NCI-H446 (cell line): Measurements from ENCODE around the gene HSDL1.
A peak's percentile ranks its signal among the peaks of the same experiment; 100 is the strongest.

ENCODE experiments used
- DNase-seq, 2 experiments: peaks; one replicate each; lab custom pipeline; 2025; lab: John Stamatoyannopoulos, UW

The HSDL1 gene

GRCh38 chr16:84144859-84145639, at the start of gene HSDL1, which contains the start of gene DNAAF1:
Gene HSDL1 (minus strand): TSS chr16:84145177. CDS start chr16:84131321, 13,856 bp downstream.
Gene DNAAF1 (plus strand): TSS chr16:84145308. CDS start chr16:84145441, 133 bp downstream.
- peak; percentile 29 to 83 for DNase-seq

DNA sequence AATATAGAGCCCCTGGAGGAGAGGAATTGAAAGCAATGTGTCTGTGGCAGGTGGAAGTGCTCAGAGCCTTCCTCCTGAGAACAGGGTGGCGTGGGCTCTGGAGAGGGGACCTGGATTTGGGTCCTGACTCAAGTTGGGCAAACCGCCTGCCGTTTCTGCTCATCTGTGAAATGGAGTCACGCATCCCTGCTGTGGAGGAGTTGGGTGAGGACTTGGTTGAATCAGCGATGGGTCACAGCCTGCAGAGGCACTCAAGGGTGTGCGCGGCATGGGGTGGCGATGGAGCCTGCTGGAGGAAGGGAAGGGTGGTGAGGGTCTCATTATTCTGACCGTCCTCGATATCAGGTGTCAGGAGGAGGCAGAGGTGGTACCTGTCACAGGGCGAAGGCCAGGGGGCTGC, 49.0 kb upstream of the HSDL1 start:
- no peak for DNase-seq

GRCh38 chr16:84193480-84193879, 48.5 kb upstream of the HSDL1 start:
- DNase-seq = no peak

DNA sequence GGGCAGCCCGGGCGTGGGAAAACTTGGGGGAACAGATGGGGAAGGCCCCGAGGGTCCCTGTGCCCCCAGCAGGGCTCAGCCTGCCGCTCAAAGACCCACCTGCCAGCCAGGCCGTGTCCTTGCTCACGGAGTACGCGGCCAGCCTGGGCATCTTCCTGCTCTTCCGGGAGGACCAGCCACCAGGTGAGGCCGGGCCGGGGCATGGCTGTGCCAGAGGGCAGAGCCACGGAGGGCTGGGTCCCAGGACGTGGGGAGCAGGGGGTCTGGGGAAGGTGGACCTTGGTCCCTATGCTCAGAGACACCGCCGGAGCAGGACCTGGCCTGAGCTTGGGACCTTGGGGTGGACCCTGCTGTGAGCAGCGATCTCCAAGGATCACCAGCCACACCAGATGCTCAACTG, 46.5 kb upstream of the HSDL1 start:
- no peak for DNase-seq

- DNase-seq = peak in 1 of 2 experiments; percentile 5
These were observed 45.9 kb upstream of the HSDL1 start, which contains the start of gene ADAD2 for GRCh38 chr16:84190731-84191388. Gene ADAD2 (plus strand): TSS chr16:84191157. CDS start chr16:84191231, 74 bp downstream.

- DNase-seq = peak; percentile 67 to 92
These were observed 41.9 kb upstream of the HSDL1 start, which contains the start of gene TAF1C for GRCh38 chr16:84186685-84187437. Gene TAF1C (minus strand): TSS chr16:84187057. CDS start chr16:84184988, 2,069 bp downstream.

DNA sequence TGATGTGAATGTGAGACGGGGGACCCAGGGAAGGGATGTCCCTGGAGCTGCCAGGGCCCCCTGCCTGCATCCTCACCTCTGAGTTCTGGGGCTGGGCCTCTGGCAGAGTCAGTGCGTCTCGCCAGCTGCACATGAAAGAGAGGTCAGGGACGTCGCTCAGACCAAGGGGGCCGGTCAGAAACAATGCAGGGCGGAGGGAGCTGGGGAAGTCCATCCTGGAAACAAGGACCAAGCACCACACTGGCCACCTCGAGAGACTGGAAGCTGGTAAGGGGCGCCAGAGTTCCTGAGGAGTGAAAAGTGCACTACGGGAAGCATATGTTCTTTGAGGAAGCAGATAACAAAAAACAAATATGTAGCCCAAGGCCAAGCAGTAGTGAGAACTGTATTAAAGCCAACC, 39.8 kb upstream of the HSDL1 start:
- DNase-seq = no peak

- DNase-seq = no peak
These were observed 39.1 kb upstream of the HSDL1 start for GRCh38 chr16:84183911-84184591.

GRCh38 chr16:84183572-84183875, 38.5 kb upstream of the HSDL1 start:
- DNase-seq = no peak

DNA sequence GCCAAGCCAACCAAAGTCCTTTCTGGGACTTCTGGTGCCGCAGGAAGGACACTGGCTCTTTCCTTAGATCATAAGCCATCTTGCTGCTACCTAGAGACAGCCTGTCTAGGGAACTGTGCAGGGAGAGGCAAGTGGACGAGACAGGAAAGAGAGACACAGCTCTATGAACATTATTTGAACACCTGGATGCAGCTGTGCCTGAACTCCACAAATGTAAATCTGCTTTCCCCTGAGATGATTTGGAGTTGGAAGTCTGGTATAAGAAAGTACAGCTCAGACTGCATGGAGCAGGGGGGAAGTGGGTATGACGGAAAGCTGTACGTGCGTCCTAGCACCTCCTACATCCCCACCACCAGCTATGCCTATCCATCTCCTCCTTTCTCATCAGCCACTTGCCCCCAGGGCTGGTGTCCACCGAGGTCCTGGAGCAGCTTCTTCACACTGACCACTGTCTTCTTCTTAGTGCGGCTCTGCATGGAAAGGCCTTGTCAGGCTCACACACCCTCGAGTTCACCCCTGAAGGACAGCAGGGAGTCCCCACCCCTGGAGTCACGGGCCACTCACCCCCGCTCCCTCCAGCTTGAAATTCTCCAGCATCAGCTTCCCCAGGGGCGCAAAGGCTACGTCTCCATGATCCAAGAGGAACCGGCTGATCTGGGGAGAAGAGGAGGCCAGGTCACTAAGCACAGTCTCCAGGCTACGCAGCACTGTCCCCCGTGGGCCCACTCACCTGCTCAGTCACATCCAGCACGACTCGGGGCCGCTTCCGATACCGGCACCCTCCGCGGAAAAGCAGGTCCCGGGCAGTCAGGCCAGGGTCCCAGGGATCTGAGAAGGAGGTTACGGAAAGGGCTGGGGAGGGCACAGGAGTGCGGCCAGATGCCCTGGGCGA, 37.9 kb upstream of the HSDL1 start:
- DNase-seq = no peak

- DNase-seq = no peak
These were observed 37.1 kb upstream of the HSDL1 start for GRCh38 chr16:84182104-84182503.

DNA sequence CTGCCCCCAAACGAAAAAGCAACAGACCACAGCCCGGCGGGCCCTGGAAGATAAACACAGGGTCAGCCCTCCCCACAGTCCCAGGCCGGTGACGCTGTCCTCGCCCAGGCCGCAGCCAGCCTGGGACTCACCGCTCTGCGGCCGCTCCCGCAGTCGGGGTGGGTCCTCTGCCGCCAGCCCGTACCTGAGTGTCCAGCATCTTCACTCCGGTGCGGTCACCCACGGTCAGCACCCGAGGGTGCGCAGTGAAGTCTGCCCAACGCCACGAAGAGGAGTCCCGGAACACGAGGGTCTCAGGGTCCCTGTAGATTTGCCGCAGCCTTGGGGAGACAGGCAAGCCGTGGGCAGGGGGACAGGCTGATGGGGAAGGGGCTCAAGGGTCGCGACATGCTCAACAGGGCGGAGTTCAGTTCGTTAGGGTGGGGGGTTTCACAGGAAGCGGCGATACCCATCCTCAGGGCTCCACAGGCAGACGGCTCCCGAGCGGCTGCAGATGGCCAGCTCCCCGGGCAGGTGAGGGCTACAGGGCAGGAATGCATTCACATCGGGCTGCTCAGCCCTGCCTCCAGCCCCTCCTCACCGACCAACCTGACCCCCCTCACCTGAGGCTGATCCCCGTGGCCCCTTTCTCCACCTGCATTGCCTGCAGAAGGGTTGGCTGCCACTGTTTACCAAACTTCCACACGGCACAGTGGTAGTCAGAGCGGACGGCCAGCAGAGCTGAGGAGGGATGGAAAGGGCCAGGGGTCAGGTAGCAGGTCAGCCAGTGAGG, 36.4 kb upstream of the HSDL1 start:
- DNase-seq = no peak

- DNase-seq = no peak
These were observed 35.7 kb upstream of the HSDL1 start for GRCh38 chr16:84180519-84181140.

DNA sequence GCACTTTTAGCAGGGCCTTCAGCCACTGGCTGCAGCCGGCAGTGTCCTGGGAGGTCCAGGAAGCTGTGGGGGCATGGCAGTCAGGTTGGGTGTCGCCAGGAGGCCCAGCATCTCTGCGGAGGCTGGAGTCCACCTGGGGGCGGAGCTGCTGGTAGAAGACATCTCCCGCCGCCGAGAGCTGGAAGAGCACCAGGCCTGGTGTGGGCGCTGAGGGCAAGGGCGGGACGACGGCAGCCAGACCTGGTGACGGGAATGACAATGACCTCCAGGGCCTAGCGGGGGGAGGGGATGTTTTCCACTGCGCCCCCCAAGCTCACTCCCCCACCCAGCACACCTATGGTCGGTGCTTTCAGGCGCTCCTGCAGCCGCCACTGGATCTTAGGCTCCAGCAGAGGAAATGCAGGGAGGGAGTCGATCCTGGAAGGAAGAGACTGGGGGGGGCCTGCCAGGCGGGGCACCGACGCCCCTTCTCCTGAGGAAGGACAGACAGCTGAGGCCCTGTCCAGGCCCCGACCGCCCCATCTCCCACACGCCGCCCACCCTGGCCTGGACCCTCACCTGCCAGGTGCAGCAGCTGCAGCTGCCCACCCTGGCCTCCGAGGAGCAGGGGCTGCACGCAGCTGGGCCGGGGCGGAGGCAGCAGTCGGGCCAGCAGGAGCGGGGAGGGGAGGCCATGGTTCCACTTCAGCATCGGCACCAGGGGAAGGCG, 34.8 kb upstream of the HSDL1 start:
- no peak for DNase-seq

DNA sequence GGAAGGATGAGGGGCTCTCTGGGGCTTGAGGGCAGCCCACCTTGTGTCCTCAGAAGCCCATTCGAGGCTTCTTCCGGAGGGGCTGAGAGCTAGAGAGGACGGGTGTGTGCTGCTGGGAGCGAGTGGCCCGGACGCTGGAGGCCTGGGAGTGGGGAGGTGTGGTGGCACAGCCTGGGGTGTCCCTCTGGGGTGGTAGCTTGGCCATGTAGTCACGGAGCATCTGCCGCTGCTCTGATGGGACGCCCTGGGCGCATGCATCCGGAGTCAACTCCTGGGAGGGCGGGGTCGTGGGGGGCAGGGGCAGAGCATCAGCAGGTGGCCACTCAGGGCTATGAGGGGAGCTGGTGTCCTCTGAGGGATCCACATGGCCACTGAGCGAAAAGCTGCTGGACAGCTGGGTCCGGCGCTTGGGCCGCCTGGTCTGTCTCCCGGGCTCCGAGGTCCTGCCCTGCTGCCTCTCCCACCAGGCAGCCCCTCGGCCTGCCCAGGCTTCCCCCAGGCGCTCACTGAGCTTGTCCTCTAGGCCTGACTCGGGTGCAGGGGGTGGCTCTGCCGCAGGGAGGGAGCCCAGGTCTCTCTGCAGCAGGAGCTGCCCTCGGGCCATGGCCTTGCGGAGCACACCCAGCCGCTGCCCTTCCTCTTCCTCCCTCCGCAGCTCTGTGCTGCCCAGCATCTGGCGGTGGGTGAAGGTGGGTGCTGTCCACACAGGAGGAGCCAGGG, 34.1 kb upstream of the HSDL1 start:
- no peak for DNase-seq

DNA sequence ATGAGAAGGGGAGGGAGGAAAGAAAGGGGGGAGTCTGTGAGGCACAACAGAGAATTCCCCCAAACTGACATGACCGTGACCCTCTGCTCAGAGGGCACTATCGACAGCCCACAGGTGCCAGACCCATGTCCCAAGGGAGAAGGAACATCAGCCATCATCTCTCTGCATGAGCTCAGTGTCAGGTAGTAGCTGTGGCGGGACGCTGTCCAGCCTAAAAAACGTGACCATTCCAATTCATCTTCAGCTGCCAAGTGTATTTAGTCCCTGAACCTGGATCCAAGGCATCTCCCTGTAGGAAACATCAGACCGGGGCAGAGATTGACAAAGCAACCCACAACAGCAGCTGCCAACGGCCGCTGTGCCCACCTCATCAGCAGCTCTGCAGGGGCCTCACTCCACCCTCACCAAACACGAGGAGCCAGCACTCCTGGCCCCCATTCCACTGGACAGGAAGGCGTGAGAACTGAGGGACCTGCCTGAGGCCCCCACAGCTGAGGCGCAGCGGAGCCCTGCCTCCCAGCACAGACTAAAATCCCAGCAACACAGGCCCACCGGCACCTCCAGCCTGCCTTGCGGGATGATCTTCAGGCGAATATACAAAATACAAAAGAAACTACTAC, 33.3 kb upstream of the HSDL1 start:
- DNase-seq = no peak

DNA sequence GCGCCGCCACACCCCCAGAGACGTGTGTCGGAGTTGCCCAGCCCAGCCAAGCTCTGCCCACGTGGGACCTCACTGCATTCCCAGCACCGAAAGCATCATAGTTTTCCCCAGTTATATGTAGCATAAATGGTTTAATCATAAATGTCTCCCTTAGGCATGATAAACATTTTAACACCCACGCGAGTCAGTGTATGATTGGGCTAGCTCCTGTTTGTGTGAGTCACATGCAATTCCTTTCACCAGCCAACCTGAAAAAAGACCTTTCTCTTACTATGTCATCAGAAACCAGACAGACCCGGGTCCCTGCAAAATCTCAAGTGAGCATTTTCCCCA, 32.7 kb upstream of the HSDL1 start:
- no peak for DNase-seq
